BE2C (cell line): Measurements from ENCODE around the gene NEU2.

Experiments
- DNase-seq: peaks from one replicate; pipeline ENCODE4 v3.0.0-alpha.2; 2020
- H3K27me3 ChIP-seq: fragments of 250-450 bp; sonication (Bioruptor Pico); 2 replicates; pipeline ENCODE4 v1.5.1; 2020; ENCODE audit warnings: mild to moderate bottlenecking
- H3K36me3 ChIP-seq: fragments of 250-450 bp; sonication (Bioruptor Pico); 2 replicates; pipeline ENCODE4 v1.5.1; 2020; ENCODE audit warnings: mild to moderate bottlenecking
- H3K4me1 ChIP-seq: fragments of 250-450 bp; sonication (Bioruptor Pico); 2 replicates; pipeline ENCODE4 v1.5.1; 2020
- H3K4me3 ChIP-seq: 2 replicates; pipeline ENCODE4 v1.5.1; 2011; ENCODE audit warnings: low read depth, low read length
- H3K9me3 ChIP-seq: fragments of 250-450 bp; sonication (Bioruptor Pico); 2 replicates; pipeline ENCODE4 v1.5.1; 2020
- TF ChIP-seq, protein P1 (sequence below): IDR thresholded peaks from 2 replicates; pipeline ENCODE4 v1.5.1; 2012; ENCODE audit warnings: mild to moderate bottlenecking, low read depth, low read length

The NEU2 gene

DNA sequence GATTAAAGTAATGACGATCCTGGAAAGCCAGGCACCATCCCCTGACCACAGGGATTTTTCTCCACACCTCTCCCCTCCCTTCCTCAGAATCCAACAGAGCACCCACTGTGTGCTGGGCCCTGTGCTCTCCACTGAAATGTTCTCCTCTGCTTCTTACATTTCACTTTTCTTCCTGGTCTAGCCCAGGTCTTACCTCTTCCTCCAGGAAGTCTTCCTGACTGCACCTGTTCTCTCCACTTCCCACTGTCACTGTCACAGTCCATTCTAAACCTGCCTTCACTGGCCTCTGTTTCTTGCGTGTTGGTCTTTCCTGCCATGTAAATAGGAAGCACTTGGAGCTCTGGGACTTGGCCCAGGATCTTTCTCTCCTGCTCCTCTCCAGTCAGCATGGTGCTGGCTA lies 12.0 kb upstream of the NEU2 start:
- Histone ChIP-seq H3K4me3 (no peak overlapping the region), H3K27me3 (no peaks in the 10 kb centered on the region), H3K9me3 (no peaks in the 10 kb centered on the region), H3K4me1 (no peaks in the 10 kb centered on the region), H3K36me3 (no peaks in the 10 kb centered on the region)
- DNase-seq, result no peak
- TF ChIP-seq, protein P1, sequence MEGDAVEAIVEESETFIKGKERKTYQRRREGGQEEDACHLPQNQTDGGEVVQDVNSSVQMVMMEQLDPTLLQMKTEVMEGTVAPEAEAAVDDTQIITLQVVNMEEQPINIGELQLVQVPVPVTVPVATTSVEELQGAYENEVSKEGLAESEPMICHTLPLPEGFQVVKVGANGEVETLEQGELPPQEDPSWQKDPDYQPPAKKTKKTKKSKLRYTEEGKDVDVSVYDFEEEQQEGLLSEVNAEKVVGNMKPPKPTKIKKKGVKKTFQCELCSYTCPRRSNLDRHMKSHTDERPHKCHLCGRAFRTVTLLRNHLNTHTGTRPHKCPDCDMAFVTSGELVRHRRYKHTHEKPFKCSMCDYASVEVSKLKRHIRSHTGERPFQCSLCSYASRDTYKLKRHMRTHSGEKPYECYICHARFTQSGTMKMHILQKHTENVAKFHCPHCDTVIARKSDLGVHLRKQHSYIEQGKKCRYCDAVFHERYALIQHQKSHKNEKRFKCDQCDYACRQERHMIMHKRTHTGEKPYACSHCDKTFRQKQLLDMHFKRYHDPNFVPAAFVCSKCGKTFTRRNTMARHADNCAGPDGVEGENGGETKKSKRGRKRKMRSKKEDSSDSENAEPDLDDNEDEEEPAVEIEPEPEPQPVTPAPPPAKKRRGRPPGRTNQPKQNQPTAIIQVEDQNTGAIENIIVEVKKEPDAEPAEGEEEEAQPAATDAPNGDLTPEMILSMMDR, result no peak

DNA sequence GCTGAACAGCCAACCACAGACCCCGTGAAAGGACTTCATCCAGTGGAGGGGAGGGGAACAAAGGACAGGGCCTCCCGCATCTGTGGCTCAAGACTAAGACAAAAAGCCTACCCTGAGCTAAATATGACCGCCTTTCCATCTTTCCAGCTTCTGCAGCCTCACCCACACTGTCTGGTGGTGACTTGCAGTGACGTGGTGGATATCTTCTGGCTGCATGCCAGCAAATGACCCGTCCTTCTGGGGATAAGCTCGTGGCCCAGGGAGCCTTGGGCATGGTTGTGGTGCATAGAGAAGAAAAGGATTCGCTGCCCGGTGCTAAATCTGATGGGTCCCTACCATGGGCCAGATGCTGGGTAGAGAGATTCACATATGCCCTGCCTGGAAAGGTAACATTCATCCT lies 10.7 kb upstream of the NEU2 start:
- Histone ChIP-seq H3K27me3 (no peaks in the 10 kb centered on the region), H3K9me3 (no peaks in the 10 kb centered on the region), H3K4me1 (no peaks in the 10 kb centered on the region), H3K4me3 (no peak overlapping the region), H3K36me3 (no peaks in the 10 kb centered on the region)
- TF ChIP-seq, protein P1, result no peak
- DNase-seq, result no peak

DNA sequence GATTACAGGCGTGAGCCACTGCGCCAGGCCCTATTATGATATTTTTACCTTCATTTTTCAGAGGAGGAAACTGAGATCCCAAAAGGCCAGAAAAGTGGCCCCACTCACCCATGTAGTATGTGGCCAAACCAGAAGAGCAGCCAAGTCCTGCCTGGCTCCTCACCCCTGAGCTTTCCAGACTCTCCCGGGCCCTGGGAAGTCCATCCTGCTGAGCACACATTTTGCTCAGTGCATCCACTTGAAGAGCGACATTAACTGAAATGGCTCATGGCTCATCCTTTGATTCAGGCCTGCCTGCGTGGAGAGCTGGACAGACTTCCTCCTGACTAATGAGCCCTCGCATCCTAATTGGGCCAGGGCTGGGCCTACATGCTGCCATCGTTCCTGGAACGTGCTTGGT lies 9.9 kb upstream of the NEU2 start:
- Histone ChIP-seq H3K9me3 (no peaks in the 10 kb centered on the region), H3K36me3 (no peaks in the 10 kb centered on the region), H3K4me1 (no peaks in the 10 kb centered on the region), H3K4me3 (no peak overlapping the region), H3K27me3 (no peaks in the 10 kb centered on the region)
- no peak for DNase-seq
- TF ChIP-seq, protein P1, result no peak

DNA sequence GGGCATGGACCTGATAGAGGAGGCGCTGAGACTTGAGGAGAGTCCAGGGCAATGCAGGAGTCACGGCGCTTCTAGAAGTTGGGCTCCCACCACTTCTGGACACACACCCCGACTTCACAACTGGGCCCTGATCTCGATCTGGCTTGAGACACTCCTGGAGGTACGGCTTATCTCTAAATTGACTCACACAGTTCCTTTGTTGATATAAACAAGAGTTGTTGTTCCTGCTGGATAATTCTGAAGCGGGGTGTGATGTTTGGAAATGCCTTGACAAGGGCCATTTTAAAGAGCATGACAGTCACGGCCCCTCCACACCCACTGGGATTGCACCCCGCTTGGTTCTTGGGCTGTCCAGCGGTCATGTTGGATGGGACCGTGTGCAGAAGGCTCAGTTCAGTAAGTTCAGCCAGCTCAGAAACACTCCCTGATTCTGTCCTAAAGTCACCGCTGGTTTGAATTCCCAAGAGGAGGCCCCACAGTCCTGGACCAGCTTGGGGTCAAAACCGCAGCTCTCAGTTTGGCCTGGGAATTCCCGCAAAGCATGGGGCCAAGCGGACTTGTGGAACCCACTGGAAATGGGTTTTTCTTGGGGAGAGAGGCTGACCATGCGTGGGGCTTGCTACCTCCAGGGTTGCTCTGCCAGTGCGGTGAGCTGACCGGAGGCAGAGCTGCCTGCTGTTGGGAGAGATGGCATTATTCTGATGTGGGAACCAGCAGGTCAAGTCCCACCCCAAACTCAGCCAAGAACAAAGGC lies 9.3 kb upstream of the NEU2 start:
- Histone ChIP-seq H3K36me3 (no peaks in the 10 kb centered on the region), H3K27me3 (no peaks in the 10 kb centered on the region), H3K9me3 (no peaks in the 10 kb centered on the region), H3K4me3 (no peak overlapping the region), H3K4me1 (no peaks in the 10 kb centered on the region)
- no peak for DNase-seq
- TF ChIP-seq, protein P1, result no peak

DNA sequence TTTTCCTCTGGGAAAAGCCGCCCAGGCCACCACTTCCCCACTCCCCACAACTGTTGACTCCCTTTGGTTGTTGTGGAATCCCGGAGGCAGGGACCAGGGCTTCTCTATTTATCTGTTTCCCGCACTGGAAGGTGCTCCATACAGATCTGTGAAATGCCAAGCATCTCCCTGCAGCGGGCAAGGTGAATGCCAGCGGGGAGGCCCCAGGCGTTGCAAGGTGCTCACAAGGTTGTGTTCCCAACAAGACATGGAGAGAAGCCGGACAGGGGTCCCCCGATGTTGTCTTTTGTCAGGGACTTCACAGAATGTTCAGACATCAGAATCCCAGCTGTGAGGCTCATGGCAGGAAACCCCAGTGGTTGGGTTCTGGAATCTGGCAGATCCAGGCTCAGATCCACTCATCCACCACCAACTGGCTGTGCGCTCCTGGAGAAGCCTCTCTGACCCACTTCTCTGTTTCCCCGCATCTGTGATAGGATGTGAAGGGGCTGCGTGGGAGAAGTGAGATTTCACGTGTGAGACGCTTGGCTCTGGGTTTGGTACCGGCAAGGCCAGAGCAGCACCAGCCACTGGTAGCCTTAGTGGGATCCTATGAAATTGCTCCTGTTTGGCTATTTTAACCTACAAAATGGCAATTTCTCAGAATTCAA lies 8.6 kb upstream of the NEU2 start:
- TF ChIP-seq, protein P1, result no peak

DNA sequence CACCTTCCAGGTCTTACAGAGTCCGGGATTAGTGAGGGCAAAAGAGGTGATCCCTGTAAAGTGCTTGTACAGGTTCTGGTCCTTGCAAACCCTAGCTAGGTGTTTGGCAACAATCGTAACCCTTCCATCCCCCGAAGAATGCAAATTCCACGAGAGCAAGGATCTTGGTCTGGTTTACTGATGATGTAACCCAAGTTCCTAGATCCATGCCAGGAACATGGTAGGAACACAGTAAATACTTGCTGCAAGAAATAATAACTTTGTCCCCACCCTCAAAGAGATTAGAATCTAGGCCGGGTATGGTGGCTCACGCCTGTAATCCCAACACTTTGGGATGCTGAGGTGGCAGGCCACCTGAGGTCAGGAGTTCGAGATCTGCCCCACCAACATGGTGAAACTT lies 6.8 kb upstream of the NEU2 start:
- Histone ChIP-seq H3K9me3 (no peaks in the 10 kb centered on the region), H3K27me3 (no peaks in the 10 kb centered on the region)
- no peak for DNase-seq

More for the DNA sequence above, 8.6 kb upstream of the NEU2 start:
- Histone ChIP-seq H3K27me3 (no peaks in the 10 kb centered on the region), H3K4me3 (no peak overlapping the region), H3K36me3 (no peaks in the 10 kb centered on the region), H3K4me1 (no peaks in the 10 kb centered on the region), H3K9me3 (no peaks in the 10 kb centered on the region)
- no peak for DNase-seq

More for the DNA sequence above, 6.8 kb upstream of the NEU2 start:
- Histone ChIP-seq H3K4me1 (no peaks in the 10 kb centered on the region), H3K36me3 (no peaks in the 10 kb centered on the region), H3K4me3 (no peak overlapping the region)
- TF ChIP-seq, protein P1, result no peak
